Measurements from ENCODE around the gene UNC93B1.

Gene UNC93B1

DNA sequence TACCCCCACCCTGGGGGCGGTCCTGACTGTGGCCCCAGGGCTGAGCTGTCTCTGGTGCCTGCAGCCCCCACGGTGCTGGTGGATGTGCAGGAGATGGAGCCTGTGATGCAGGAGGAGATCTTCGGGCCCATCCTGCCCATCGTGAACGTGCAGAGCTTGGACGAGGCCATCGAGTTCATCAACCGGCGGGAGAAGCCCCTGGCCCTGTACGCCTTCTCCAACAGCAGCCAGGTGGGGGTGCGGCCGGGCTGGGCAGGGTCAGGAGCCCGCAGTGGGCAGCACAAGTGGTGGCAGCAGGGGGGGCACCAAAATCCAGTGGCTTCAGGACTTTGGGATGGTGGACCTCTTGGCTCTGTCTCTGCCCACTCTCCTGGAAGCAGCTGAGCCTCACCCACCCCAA, 18.6 kb upstream of the UNC93B1 start:
- DNase-seq (ENCODE audit: low read depth, low spot score), result no peak

DNA sequence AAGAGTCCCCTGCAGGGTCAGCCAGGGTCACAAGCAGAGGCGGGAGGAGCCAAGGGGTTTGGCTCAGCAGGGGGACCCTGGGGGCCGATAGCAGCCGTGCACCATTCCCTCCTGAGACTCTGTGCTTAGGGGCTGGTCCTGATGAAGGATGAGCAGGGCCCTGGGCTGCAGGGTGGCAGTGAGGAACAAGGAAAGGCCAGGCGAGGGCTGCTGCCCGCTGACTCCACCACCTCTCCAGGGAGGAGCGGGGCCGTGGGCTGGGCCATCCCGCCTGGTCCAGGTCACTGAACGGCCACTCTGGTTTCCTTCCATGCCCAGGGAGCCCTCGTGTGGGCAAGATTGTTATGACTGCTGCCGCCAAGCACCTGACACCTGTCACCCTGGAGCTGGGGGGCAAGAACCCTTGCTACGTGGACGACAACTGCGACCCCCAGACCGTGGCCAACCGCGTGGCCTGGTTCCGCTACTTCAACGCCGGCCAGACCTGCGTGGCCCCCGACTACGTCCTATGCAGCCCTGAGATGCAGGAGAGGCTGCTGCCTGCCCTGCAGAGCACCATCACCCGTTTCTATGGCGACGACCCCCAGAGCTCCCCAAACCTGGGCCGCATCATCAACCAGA, 17.4 kb upstream of the UNC93B1 start:
- DNase-seq (ENCODE audit: low read depth, low spot score), result no peak

DNA sequence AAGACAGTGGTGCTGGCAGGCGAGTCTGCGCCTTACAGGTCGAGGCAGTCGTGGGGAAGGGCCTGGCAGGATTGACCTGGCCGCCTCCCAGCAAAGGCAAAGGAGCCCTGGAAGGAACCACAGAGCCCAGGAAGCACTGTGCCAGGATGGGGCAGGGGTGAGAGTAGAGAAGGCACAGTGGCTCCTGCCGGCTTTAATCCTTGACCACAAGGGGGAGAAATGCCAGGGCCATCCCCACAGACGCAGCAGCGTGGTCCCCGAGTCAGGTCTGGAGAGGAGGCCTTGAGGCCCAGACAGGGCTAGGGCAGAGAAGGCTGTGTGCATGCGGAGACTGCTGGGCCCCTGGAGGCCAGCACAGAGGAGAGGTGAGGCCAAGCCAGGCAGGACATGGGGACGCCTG, 16.7 kb upstream of the UNC93B1 start:
- no peak for DNase-seq (ENCODE audit: low read depth, low spot score)

DNA sequence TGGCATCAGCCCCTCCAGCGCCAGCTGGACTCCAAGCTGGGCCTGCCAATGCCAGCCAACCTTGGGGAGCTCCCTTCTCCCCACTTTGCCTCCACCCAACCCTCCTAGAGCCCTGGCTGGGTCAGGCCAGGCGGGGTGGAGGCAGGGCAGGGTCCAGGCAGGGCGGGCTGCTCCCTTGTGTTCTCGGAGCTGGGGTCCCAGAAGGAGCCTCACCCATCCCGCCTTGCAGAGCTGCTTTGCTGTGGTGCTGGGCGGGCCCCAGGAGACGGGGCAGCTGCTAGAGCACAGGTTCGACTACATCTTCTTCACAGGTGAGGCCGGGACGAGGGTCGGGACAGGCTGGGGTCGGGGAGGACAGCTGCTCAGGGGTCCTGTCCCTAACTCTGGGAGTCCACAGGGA, 15.6 kb upstream of the UNC93B1 start:
- DNase-seq (ENCODE audit: low read depth, low spot score), result no peak

DNA sequence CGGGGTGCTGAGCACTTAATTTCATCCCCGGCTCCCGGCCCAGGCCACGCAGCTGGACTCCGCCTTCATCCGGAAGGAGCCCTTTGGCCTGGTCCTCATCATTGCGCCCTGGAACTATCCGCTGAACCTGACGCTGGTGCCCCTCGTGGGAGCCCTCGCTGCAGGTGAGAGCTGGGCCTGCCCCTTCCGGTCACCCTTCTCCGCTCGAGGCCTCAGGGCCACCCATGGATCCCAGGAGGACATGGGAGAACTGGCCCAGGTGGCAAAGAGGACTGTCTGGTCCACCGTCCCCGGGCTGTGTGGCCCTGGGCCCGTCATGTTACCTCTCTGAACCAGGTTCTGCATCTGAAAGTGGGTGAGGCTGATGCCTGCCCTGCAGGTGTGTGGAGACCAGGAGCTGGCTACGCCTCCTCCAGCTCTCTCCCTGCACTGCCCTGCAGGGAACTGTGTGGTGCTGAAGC, 14.9 kb upstream of the UNC93B1 start:
- DNase-seq (ENCODE audit: low read depth, low spot score), result no peak

DNA sequence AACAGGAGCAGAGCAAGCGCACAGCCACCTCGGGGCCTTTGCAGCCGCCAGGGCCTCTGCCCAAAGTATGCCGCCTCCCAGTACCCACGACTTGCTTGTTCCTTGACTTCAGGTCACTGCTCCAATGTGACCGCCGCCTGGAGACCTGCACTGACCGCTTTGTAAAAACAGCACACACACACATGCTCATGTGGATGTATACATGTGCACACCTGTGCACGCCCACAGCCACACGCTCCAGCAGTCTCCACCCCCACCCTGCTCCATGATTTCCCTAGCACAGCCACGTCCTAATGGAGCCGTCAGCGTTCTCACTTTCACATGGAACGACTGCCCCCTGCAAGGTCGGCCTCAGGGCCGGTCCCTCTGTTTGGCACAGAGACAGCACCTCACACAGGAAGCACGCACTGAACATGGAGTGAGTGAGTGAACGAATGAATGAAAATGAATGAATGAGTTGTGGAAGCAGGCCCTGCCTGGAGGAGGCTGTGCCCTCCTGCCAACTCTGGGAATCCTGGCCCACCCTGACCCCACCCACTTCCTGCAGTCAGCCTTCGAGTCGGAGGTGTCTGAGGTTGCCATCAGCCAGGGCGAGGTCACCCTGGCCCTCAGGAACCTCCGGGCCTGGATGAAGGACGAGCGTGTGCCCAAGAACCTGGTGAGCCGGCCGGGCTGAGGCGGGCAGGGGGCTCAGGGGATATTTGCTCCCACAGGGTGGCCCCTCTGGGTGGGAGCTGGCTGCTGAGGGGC, 14.3 kb upstream of the UNC93B1 start:
- DNase-seq (ENCODE audit: low read depth, low spot score), result no peak

DNA sequence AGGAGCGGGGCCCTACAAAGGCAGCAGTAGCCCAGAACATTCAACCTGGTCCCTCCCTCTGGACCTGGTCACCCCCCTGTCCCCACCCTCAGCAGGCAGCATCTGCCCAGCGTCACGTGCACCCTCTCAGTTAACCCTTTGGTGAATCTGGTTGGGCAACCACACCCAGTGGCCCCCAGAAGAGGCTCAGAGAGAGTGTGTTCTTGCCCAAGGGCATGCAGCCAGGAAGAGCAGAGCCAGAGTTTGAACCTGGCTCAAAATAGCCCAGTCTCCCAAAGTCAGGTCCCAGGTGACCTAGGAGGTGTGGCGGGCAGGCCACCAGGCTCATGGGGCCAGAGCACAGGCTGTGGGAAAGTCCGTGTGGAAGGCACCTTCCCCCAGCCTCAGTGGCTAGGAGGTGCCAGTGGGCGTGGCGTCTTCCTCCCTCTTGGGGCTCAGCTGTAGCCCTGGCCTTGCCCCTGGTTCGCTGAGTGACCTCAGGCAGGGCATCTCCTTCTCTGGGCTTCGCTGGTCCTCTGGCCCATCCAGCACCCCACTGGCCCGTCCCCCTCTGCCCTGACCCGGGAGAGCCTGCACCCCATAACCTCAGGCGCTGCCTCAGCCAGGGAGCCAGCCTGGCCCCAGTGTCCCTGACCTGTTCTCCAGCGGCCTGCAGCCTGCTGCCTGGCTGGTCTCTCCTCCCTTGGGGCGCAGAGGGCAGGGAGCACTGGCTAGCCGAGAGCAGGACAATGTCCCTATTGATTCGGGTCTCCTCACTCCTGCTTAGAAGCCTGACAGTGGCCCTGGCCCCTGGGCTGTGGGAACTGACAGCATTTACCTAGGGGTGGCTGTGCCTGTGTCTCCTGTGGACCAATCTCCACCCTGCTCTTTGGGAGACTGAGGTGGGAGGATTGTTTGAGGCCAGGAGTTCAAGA, 13.3 kb upstream of the UNC93B1 start:
- DNase-seq (ENCODE audit: low read depth, low spot score), result no peak

DNA sequence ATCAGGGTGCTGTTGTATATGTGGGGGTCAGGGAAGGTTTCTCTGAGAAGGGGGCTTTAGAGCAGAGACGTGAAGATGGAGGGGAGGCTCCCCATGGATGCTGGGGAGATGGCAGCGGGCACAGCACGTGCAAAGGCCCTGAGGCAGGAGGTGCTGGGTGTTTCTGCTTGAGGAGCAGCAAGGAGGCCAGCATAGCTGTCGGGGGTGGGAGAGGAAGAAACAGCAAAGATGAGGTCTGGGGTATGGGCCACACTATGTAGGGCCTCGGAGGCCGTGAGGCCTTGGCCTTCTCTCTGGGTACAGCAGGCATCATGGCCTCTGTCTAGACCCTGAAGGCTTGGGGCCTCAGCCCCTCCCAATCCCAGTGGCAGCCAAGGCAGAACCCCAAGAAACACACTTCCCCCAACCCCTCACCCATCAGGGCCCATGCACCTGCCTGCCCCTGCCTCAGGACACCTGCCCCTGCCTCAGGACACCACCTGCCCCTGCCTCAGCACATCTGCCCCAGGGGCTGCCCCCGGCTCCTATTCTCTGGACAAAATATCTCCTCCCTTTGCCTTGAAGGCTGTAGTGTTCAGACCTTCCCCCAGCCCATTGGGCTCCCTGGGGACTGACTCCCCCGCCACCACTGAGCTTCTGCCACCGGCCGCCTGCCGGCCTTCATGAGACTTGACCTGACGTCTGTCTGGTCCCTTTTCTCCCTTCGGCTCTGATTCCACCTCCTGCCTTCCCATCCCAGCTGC, 12.4 kb upstream of the UNC93B1 start:
- DNase-seq (ENCODE audit: low read depth, low spot score), result no peak

DNA sequence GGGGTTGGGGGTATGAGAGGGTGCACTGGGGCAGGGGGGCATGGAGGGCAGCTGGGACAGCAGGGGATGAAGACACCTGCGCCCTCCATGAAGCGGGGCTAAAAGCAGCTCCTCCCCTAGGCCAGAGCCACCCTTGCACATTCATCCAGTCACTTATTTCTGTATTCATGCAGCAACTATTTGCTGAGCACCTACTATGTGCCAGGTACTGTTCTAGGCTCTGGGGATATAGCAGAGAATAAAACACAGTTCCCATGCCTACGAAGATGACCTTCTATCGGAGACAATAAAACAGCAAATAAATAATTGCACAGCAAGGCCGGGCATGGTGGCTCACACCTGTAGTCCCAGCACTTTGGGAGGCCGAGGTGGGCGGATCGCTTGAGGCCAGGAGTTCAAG, 11.6 kb upstream of the UNC93B1 start:
- no peak for DNase-seq (ENCODE audit: low read depth, low spot score)

DNA sequence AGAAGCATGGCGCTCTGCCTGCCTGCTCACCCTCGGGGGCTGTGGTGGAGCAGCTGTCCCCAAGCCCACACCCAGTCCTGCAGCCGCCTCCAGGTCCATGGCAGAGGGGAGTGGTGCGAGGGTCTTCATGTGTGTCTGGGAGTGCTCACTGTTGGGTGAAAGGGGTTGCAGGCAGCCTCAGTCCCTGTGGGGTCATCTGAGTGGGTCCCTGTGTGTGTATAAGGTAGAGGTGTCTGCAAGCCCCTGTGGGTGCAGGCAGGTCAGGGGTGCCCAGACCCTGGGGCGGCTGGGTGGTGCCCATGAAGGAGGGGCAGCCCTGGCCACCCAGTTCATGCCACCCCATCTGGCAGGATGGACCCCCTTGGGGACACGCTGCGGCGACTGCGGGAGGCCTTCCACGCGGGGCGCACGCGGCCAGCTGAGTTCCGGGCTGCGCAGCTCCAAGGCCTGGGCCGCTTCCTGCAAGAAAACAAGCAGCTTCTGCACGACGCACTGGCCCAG, 11.1 kb upstream of the UNC93B1 start:
- no peak for DNase-seq (ENCODE audit: low read depth, low spot score)

DNA sequence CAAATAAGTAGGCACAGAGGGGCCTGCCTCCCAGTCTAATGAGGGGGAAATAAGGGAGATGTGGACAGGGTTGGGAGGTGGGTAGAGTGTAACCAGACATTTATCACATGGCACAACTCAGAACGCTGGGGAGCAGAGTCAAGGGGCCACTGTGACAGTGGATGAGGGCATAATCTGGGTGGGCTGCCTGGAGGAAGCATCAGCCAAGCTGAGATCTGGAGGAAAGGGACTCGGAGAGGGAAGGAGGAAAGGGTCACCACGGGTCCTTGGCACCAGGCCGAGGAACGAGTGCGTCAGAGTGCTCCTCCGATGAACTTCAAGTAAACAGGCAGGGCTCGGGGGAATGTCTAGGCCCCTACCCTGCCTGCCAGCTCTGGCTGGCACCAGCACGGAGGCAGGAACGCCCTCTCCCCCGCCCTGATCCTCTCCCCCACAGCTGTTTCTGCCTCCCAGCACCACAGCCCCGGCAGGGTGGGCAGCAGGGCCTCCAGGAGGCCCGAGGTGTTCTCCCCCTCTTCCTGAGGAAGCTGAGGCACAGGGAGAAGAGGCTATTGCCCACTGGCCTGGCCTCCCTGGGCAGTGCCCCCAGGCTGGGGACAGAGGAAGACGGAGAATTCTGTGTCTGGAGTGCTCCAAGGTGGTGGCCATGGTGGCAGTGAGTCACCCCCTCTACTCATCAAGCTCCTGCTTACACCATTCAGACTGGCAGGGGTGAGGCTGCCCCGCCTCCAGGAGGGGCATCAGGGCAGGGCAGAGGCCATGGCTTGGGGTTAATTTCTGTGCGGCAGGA, 10.5 kb upstream of the UNC93B1 start:
- no peak for DNase-seq (ENCODE audit: low read depth, low spot score)

DNA sequence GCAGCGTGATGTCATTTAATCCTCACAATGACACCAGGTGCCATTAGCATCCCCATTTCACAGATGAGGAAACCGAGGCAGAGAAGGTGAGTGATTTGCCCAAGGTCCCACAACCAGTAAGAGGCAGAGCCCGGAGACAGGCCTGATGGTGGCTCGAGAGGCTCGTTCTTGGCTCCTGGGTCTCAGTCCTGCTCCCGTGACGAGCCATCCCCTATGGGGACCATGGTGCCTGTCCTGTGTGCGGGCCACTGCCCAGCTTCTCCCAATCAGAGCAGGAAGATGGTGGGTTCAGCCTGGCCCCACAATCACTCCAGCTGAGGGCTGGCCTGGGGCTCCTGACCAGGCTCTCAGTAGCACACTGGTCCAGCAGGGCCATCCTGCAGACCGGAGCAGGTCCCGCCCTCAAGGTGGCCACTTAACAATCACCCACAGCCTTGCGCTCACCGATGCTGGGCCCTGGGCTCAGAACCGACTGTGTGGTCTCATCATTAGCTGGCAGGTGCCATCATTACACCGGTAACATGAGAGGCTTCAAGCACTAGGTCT, 9.8 kb upstream of the UNC93B1 start:
- DNase-seq (ENCODE audit: low read depth, low spot score), result no peak

DNA sequence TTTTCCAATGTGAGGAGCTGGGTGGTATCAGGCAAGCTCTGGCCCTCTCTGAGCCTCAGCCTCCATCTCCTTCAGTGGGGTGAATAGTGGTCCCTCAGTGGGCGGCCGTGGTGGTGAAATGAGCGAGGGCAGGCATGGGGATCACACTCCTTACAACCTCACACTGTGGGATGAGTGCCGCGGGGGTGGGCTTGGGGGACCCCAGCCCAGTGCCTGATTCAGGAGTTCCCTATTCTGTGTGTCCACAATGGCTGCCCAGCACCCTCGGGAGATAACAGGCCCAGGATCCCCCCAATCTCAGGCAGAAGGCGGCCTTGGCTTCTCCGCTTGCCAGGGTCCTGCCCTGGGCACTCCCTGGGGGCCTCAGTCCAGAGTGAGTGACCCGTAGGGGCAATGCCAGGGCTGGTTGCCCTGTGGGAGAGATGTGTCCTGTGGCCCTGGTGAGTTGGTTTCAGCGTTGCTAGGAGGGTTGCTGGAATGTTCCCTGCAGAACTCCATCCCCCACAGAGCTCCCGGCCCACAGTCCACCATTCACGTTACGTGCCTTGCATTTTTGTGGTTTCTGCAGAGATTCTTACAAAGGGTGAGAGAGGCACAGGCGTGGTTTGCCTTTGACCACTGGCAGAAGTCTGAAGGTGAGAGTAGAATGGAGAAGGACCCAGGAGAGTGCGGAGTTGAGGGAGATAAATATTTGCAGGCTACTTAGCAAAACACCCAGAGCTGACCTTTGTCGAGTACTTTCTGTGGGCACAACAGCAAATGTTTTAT, 9.1 kb upstream of the UNC93B1 start:
- DNase-seq (ENCODE audit: low read depth, low spot score), result no peak

DNA sequence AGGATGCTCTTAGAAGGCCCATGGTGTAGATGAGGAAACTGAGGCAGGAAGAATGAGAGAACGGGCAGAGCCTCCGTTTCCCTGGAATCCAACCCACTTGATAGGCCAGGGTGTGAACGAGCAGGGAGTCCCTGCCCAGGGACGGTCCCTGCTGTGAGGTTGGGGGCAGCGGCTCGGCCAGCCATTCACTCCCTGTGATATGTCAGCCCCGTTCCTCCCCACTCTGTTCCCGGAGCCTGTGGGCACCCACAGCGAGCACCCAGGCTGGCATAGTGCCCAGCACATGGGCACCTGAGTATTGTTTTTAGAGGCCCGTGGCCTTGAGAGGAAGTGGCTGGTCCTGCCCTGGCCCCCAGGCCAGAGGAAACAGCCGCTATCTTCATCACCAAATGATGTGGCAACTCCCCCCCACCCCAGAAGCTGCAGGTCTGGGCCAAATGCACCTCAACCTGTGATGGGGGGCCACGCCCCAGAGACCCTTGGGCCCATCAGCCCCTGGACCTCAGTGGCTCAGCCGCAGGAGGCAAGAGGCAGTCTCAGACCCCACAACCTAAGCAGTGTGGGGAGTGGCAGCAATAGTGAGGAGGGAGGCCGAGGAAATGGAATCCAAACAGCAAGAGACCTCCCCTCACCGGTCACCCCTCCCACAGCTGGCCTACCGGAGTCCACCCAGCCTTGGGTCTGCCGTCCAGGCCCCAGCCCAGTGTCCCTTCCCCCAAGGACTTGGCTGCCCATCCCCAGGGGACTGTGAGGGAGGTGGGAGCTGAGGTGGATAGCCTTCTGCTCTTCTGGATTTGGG, 8.3 kb upstream of the UNC93B1 start:
- no peak for DNase-seq (ENCODE audit: low read depth, low spot score)

DNA sequence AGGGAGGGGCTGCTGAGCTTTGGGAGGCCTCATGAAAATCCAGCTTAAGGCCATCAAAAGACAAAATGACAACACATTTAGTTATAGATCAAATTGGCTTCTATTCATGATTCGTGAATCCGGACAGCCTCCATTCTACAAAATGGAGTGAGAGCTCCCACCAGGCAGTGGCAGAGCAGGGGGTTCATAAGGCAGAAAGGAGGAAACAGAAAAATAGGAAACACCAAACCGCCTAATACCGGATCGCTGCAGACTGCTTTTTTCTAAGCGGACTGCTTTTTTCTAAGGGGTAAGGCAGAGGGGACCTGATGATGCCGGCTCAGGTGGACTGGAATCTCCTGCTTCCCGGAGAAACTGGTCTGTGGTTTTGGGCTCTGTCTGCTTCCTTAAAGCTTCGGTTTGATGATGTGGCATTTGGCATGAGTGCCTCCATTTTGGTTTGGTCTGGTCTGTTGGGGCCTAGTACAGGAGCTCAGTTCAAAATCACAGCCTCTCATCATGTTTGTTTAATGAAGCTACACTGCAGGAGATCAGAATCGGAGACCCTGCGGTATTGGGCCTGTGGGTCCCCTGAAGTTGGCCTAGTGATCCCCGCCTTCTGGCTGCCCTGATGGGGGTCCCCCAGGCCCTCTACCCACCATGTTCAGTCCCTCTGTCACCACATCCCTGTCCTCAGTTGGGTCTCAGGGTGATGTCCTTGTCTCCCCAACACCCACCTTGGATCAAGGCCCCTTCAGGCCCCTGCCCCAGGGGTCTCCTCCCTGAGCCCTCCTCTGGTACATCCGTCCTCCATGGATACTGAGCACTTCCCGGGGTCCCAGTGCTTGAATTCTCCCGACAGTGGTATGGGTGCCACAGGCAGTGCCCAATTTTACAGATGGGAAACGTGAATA, 7.4 kb upstream of the UNC93B1 start:
- no peak for DNase-seq (ENCODE audit: low read depth, low spot score)

DNA sequence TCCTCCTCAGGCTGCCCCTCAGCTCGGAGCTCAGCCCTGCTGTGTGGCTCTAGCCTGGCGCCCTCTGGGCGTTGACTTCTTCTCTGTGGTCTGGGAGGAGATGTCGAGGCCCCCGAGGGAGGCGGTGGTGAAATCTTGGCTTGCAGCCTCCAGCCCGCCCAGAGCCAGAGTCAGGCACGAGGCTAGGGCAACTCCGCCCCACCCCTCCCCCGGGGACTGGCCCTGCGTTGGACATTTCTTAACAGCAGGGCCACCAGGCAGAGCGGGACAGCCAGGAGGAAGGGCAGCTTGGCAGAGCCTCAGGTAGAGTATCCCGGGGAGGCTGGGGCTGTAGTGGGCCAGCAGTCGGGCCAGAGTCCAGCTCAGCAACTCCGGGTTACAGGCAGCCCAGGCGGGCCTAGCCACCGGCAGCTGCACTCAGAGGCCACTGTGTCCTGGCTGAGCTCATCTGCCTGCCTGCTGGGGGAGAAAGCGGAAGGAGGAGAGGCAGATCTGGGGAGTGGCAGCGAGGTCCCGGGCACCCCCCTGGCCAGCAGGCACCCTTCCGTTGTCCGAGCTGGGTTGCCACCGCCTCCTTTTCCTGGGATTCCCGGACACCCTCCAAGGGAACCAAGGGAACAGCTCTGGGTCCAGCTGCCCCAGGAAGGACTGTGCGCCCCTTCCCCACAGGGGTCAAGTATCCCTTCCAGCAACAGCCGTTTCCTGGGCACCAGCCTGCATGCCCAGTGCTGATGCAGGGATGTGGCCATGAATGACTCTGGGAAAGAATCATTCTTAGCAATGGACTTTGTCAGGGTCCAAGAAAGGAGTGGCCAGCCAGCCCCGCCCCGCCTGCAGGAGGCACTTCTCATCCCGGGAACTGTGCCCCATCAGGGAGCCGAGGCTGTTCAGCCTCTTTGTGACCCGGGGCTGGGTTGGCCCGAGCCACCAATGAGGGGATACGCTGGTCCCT, 6.5 kb upstream of the UNC93B1 start, which contains the start of gene ALDH3B1:
Gene ALDH3B1, plus strand, starts transcription at position 238 of the 952 bp plus-strand sequence. CDS start 4,971 bp downstream, outside the sequence.
- no peak for DNase-seq (ENCODE audit: low read depth, low spot score)
